Body of pancreas (tissue), 4 donors: ENCODE results near the gene SLC7A6. TPM values are rescaled to one million over a fixed set of nuclear protein-coding genes. Genes with fewer than 3 reads are reported as not detected.
A peak's percentile ranks its signal among the peaks of the same experiment; 100 is the strongest.

ENCODE experiments used
- ATAC-seq: fragments of 150-250 bp; one replicate; pipeline ENCODE4 v1.9.1; 2016
- DNase-seq, 4 donors: peaks; one replicate each; pipeline ENCODE4 v3.0.0-alpha.2; 2019
- H3K27ac ChIP-seq, 4 donors: fragments of 200-600 bp; sonication (generic); 1 replicate in 3 of 4; 2 replicates in 1 of 4; pipeline versions ENCODE4 v1.5.1 to v1.6.1; 2016 to 2019; ENCODE audit warnings: mild to moderate bottlenecking in 1 of 4, mixed read lengths in 1 of 4, moderate library complexity in 1 of 4
- H3K27me3 ChIP-seq, 2 donors: fragments of 200-600 bp; sonication (generic); one replicate each; pipeline ENCODE4 v1.6.0; 2016; ENCODE audit warnings: mild to moderate bottlenecking in 1 of 2
- H3K36me3 ChIP-seq, 2 donors: fragments of 200-600 bp; sonication (generic); replicated peaks in 1 of 2; 2 replicates each; pipeline ENCODE4 v1.5.1; 2016; ENCODE audit warnings: low read depth in 2 of 2; ENCODE audit not compliant: insufficient read depth in 1 of 2
- H3K4me1 ChIP-seq: fragments of 200-600 bp; sonication (generic); one replicate; pipeline ENCODE4 v1.6.0; 2016
- H3K4me3 ChIP-seq, 2 donors: fragments of 200-600 bp; sonication (generic); 1 replicate in 1 of 2; 2 replicates in 1 of 2; pipeline ENCODE4 v1.5.1; 2016 to 2019
- H3K9me3 ChIP-seq, 3 donors: fragments of 200-600 bp; sonication (generic); 1 replicate in 2 of 3; 2 replicates in 1 of 3; pipeline ENCODE4 v1.5.1; 2016
- POLR2A ChIP-seq, 3 donors: fragments of 450-650 bp; IDR thresholded peaks; one replicate each; pipeline ENCODE4 v1.6.1; 2016; ENCODE audit warnings: antibody characterized with exemption in 3 of 3, mild to moderate bottlenecking in 2 of 3
- WGBS, 2 donors: methylation state at CpG; one replicate each; pipeline ENCODE4 v1.1.5; 2017; 5-methylcytosine and 5-hydroxymethylcytosine counted together
- intact Hi-C: fragments of 100-400 bp; cut with DNase I; formaldehyde crosslinking; loops from one replicate; pipeline ENCODE4 v1.15.1; 2023
- total RNA-seq, 2 donors: library from RNA; depleted of rRNA; stranded (reverse); fragments of >200 nt; gene quantifications; one replicate each; pipeline ENCODE4 v1.1.0, GENCODE V29; 2016
- TF ChIP-seq, protein P1 (sequence below), 7 experiments: fragments of 450-650 bp in 4 of 7; fragments of 200-600 bp in 3 of 7; sonication (generic) in 3 of 7; IDR thresholded peaks; one replicate each; pipeline ENCODE4 v1.5.1; 2016 to 2019; ENCODE audit warnings: antibody characterized with exemption in 7 of 7

The SLC7A6 gene
- total RNA-seq, 2 donors from 2014 or later: 10.9 to 23.4 TPM

DNA sequence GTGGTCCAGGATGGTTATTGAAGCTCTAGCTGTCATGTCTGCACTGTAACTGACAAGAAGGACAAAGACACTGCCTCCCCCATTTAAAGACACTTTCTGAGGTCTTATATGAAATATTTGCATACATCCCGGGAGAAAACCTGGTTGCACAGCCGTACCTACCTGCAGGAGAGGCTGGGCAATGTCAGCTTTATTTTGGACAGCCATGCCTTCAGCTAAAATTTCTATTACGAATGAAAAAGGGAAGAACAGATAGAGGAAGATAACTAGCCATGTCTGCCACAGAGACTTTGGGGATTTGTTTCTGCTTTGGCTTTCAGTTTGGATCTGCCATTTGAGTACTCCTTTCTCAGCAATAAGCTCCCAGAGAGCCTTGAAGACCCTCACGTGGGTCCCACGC, 19.0 kb downstream of the SLC7A6 start:
- no peak overlapping the region for H3K4me3 ChIP-seq
- no peaks in the 10 kb centered on the region for H3K27me3 ChIP-seq
- no peaks in the 10 kb centered on the region for H3K4me1 ChIP-seq
- no peak for TF ChIP-seq POLR2A (IDR thresholded peaks at IDR 0.05)
- TF ChIP-seq, protein P1, sequence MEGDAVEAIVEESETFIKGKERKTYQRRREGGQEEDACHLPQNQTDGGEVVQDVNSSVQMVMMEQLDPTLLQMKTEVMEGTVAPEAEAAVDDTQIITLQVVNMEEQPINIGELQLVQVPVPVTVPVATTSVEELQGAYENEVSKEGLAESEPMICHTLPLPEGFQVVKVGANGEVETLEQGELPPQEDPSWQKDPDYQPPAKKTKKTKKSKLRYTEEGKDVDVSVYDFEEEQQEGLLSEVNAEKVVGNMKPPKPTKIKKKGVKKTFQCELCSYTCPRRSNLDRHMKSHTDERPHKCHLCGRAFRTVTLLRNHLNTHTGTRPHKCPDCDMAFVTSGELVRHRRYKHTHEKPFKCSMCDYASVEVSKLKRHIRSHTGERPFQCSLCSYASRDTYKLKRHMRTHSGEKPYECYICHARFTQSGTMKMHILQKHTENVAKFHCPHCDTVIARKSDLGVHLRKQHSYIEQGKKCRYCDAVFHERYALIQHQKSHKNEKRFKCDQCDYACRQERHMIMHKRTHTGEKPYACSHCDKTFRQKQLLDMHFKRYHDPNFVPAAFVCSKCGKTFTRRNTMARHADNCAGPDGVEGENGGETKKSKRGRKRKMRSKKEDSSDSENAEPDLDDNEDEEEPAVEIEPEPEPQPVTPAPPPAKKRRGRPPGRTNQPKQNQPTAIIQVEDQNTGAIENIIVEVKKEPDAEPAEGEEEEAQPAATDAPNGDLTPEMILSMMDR (IDR thresholded peaks at IDR 0.05): no peak
- ATAC-seq: no peak
- 54 to 63% methylated on average over 5 of the region's 5 CpGs for WGBS, 2 donors
- no peaks in the 10 kb centered on the region for H3K9me3 ChIP-seq
- no peak for DNase-seq
- intact Hi-C loops: no loop called here
- H3K27ac ChIP-seq: no peak overlapping the region
- no peaks in the 10 kb centered on the region for H3K36me3 ChIP-seq

DNA sequence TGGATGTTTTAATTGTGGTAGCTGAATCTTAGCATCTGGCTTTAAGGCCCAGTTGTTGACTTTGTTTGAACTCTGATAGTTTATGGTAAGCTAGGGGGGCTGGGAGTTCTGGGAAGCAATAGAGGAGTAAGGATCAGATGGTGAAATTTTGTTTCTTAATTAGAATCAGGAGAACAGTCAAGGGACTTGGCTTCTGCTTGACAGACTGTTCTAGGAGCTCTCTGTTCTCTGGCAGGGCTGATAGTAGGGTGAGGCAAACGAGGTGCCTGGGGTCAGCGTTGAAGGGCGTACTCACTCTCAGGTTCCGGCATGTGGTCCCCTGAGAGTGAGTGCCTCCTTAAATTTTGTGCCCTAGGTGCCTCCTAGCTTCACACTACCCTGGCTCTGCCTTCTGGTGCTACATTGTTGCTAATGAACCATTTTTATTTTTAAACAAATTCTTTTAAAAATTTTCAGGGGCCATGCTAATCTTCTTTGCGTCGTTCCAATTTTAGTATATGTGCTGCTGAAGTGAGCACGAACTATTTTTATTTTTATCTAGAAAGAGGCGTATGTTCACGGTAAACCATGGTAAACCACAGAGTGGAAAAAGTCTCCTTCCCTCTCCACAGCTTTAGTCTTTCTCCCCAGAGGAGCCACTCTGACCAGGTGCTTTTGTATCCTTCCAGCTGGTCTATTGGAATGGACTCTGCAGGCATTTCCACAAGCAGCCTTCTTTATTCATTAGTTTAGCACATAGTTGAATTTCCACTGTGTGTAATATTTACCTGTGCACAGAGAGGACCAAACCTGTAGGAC, 19.7 kb downstream of the SLC7A6 start:
- TF ChIP-seq POLR2A (IDR thresholded peaks at IDR 0.05): no peak
- TF ChIP-seq, protein P1 (IDR thresholded peaks at IDR 0.05): no peak
- H3K9me3 ChIP-seq: no peaks in the 10 kb centered on the region
- WGBS, 2 donors: 68% methylated on average over 9 of the region's 9 CpGs
- no peaks in the 10 kb centered on the region for H3K27me3 ChIP-seq
- no peaks in the 10 kb centered on the region for H3K4me1 ChIP-seq
- ATAC-seq (no peak), DNase-seq (no peak)
- no peak overlapping the region for H3K4me3 ChIP-seq
- intact Hi-C loops: no loop called here
- H3K27ac ChIP-seq: no peak overlapping the region
- H3K36me3 ChIP-seq: no peaks in the 10 kb centered on the region

DNA sequence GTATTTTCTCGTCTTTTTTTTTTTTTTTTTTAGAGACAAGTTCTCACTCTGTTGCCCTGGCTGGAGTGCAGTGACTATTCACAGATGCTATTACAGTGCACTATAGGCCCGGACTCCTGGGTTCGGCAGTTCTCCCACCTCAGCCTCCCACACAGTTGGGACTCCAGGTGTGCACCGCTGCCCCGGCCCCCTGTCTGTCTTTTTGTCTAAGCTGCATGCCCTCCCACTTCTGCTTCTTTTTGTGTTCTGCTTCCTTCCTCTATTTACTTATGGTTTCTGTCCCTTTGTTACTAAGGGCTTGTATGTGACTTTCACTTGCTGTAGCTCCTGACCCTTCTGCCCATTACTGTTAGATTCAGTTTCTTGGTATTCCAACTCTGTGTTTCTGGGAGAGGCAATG, 20.5 kb downstream of the SLC7A6 start:
- no peaks in the 10 kb centered on the region for H3K9me3 ChIP-seq
- H3K4me3 ChIP-seq: no peak overlapping the region
- WGBS, 2 donors: 54 to 81% methylated on average over 4 to 5 of the region's 5 CpGs
- TF ChIP-seq, protein P1 (IDR thresholded peaks at IDR 0.05): no peak
- TF ChIP-seq POLR2A (IDR thresholded peaks at IDR 0.05): no peak
- no peaks in the 10 kb centered on the region for H3K4me1 ChIP-seq
- no peaks in the 10 kb centered on the region for H3K27me3 ChIP-seq
- no peaks in the 10 kb centered on the region for H3K36me3 ChIP-seq
- intact Hi-C loops: no loop called here
- DNase-seq (no peak), ATAC-seq (no peak)
- peak overlapping the region in 1 of 4 donors; percentile 5 for H3K27ac ChIP-seq

DNA sequence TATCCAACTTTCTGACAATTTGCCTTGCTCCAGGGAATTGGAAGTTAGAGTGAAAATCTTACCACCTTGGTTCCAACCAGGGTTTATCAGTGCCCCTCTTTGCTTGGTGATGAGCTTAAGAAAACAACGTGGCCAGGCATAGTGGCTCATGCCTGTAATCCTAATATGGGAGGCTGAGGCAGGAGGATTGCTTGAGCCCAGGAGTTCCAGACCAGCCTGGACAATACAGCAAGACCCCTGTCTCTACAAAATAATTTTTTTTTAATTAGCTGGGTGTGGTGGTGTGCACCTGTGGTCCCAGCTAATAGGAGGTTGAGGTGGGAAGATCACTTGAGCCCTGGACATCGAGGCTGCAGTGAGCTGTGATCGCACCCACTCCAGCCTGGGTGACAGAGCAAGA, 21.4 kb downstream of the SLC7A6 start:
- WGBS, 2 donors: 96 to 100% methylated on average over 3 of the region's 3 CpGs
- H3K4me1 ChIP-seq: no peaks in the 10 kb centered on the region
- no peaks in the 10 kb centered on the region for H3K9me3 ChIP-seq
- no peak overlapping the region for H3K4me3 ChIP-seq
- ATAC-seq (no peak), DNase-seq (no peak)
- H3K27me3 ChIP-seq: no peaks in the 10 kb centered on the region
- H3K27ac ChIP-seq: peak overlapping the region in 1 of 4 donors; percentile 0
- no peaks in the 10 kb centered on the region for H3K36me3 ChIP-seq
- intact Hi-C loops: no loop called here
- TF ChIP-seq, protein P1 (IDR thresholded peaks at IDR 0.05): no peak
- TF ChIP-seq POLR2A (IDR thresholded peaks at IDR 0.05): no peak
